Liver (tissue), 3 donors: ENCODE results near the gene PCNX3.

Experiments
- EGR1 ChIP-seq, 2 donors: IDR thresholded peaks; 2 replicates each; pipeline ENCODE4 v1.6.1; 2016 to 2018; ENCODE audit warnings: antibody characterized with exemption in 2 of 2, low read depth in 2 of 2
- FOXA1 ChIP-seq: IDR thresholded peaks from 2 replicates; pipeline ENCODE4 v1.6.1; 2016; ENCODE audit warnings: antibody characterized with exemption
- FOXA2 ChIP-seq: IDR thresholded peaks from 2 replicates; pipeline ENCODE4 v1.6.1; 2016; ENCODE audit warnings: antibody characterized with exemption
- RAD21 ChIP-seq, 2 donors: IDR thresholded peaks; 2 replicates each; pipeline ENCODE4 v1.6.1; 2016; ENCODE audit warnings: antibody characterized with exemption in 2 of 2, mild to moderate bottlenecking in 2 of 2
- RXRA ChIP-seq, 2 donors: IDR thresholded peaks; 2 replicates each; pipeline ENCODE4 v1.6.1; 2017 to 2018; ENCODE audit warnings: antibody characterized with exemption in 2 of 2, mild to moderate bottlenecking in 1 of 2
- SP1 ChIP-seq: IDR thresholded peaks from 2 replicates; pipeline ENCODE4 v1.6.1; 2018; ENCODE audit warnings: antibody characterized with exemption, mild to moderate bottlenecking
- YY1 ChIP-seq: IDR thresholded peaks from 2 replicates; pipeline ENCODE4 v1.6.1; 2016; ENCODE audit warnings: antibody characterized with exemption, mild to moderate bottlenecking
- TF ChIP-seq, protein P1 (sequence below): fragments of 150-350 bp; IDR thresholded peaks from 2 replicates; pipeline ENCODE4 v1.5.1; 2017; ENCODE audit warnings: improper control_type of control experiment, low read depth, low read length; ENCODE audit not compliant: missing input control
- TF ChIP-seq, protein P2 (sequence below): IDR thresholded peaks from 2 replicates; pipeline ENCODE4 v1.6.1; 2016; ENCODE audit warnings: antibody characterized with exemption
- TF ChIP-seq, protein P3 (sequence below): IDR thresholded peaks from 2 replicates; pipeline ENCODE4 v1.6.1; 2016; ENCODE audit warnings: antibody characterized with exemption
- TF ChIP-seq, protein P4 (sequence below): IDR thresholded peaks from 2 replicates; pipeline ENCODE4 v1.6.1; 2016; ENCODE audit warnings: antibody characterized with exemption, mild to moderate bottlenecking
- donor health status: healthy.
- donor health status: healthy.

DNA sequence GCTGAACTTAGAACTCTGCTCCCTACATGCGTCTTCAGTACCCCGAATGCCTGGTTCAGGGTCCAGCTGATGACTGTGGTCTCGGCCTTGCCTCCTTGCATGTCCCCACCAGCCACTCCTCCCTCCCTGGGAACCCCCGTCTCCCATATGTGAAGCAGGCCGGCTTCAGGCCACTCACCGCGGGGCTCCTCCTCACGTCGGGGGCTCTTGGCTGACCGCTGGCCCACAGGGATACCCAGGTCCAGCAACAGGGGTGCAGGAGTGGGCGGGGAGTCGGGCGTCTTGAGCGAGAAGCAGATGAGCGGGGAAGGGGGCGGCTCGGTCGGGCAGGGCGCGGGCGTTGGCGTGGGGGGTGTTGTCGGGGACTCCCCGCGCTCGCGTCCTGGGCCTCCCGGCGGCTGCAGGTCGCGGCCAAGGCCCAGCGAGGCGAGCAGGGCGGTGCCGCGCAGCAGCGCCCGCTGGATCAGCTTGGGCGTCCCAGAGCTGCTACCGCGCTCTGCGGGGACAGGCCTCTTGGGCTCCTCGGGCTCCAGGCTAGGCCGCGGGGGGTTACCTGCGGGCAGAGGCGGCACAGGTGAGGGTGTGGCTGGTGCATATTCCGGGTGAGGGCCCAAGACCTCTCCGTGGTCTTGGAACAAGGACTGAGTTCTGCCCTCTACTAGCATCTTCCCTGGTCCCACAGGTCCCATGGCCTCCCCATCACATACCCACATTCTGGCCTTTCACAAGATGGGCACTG is 16.2 kb upstream of the PCNX3 start:
- TF ChIP-seq SP1 = no peak
- TF ChIP-seq, protein P1, sequence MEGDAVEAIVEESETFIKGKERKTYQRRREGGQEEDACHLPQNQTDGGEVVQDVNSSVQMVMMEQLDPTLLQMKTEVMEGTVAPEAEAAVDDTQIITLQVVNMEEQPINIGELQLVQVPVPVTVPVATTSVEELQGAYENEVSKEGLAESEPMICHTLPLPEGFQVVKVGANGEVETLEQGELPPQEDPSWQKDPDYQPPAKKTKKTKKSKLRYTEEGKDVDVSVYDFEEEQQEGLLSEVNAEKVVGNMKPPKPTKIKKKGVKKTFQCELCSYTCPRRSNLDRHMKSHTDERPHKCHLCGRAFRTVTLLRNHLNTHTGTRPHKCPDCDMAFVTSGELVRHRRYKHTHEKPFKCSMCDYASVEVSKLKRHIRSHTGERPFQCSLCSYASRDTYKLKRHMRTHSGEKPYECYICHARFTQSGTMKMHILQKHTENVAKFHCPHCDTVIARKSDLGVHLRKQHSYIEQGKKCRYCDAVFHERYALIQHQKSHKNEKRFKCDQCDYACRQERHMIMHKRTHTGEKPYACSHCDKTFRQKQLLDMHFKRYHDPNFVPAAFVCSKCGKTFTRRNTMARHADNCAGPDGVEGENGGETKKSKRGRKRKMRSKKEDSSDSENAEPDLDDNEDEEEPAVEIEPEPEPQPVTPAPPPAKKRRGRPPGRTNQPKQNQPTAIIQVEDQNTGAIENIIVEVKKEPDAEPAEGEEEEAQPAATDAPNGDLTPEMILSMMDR = no peak
- TF ChIP-seq, protein P2, sequence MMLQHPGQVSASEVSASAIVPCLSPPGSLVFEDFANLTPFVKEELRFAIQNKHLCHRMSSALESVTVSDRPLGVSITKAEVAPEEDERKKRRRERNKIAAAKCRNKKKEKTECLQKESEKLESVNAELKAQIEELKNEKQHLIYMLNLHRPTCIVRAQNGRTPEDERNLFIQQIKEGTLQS = no peak
- TF ChIP-seq RXRA (IDR thresholded peaks at IDR 0.05) = no peak
- no peak for TF ChIP-seq RAD21 (IDR thresholded peaks at IDR 0.05)
- TF ChIP-seq, protein P3, sequence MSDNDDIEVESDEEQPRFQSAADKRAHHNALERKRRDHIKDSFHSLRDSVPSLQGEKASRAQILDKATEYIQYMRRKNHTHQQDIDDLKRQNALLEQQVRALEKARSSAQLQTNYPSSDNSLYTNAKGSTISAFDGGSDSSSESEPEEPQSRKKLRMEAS = no peak
- TF ChIP-seq YY1 = no peak
- TF ChIP-seq EGR1 (IDR thresholded peaks at IDR 0.05; ENCODE audit: low read depth in 2 of 2) = no peak
- TF ChIP-seq FOXA1 = no peak
- TF ChIP-seq FOXA2 = no peak
- TF ChIP-seq, protein P4, sequence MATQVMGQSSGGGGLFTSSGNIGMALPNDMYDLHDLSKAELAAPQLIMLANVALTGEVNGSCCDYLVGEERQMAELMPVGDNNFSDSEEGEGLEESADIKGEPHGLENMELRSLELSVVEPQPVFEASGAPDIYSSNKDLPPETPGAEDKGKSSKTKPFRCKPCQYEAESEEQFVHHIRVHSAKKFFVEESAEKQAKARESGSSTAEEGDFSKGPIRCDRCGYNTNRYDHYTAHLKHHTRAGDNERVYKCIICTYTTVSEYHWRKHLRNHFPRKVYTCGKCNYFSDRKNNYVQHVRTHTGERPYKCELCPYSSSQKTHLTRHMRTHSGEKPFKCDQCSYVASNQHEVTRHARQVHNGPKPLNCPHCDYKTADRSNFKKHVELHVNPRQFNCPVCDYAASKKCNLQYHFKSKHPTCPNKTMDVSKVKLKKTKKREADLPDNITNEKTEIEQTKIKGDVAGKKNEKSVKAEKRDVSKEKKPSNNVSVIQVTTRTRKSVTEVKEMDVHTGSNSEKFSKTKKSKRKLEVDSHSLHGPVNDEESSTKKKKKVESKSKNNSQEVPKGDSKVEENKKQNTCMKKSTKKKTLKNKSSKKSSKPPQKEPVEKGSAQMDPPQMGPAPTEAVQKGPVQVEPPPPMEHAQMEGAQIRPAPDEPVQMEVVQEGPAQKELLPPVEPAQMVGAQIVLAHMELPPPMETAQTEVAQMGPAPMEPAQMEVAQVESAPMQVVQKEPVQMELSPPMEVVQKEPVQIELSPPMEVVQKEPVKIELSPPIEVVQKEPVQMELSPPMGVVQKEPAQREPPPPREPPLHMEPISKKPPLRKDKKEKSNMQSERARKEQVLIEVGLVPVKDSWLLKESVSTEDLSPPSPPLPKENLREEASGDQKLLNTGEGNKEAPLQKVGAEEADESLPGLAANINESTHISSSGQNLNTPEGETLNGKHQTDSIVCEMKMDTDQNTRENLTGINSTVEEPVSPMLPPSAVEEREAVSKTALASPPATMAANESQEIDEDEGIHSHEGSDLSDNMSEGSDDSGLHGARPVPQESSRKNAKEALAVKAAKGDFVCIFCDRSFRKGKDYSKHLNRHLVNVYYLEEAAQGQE = no peak
